Activated T-cell treated with anti-CD3 and anti-CD28 coated beads for 48 hours (primary cell): ENCODE data around the gene PNPLA5.
"Not testable (repeated sequence)": the region's sequence is repeated elsewhere in the genome, so short reads cannot be mapped to it uniquely, and the experiment has no call there.

Experiments
- DNase-seq: peaks from one replicate; pipeline ENCODE4 v3.0.0-alpha.2; 2020; ENCODE audit warnings: low read depth

Gene PNPLA5

DNA sequence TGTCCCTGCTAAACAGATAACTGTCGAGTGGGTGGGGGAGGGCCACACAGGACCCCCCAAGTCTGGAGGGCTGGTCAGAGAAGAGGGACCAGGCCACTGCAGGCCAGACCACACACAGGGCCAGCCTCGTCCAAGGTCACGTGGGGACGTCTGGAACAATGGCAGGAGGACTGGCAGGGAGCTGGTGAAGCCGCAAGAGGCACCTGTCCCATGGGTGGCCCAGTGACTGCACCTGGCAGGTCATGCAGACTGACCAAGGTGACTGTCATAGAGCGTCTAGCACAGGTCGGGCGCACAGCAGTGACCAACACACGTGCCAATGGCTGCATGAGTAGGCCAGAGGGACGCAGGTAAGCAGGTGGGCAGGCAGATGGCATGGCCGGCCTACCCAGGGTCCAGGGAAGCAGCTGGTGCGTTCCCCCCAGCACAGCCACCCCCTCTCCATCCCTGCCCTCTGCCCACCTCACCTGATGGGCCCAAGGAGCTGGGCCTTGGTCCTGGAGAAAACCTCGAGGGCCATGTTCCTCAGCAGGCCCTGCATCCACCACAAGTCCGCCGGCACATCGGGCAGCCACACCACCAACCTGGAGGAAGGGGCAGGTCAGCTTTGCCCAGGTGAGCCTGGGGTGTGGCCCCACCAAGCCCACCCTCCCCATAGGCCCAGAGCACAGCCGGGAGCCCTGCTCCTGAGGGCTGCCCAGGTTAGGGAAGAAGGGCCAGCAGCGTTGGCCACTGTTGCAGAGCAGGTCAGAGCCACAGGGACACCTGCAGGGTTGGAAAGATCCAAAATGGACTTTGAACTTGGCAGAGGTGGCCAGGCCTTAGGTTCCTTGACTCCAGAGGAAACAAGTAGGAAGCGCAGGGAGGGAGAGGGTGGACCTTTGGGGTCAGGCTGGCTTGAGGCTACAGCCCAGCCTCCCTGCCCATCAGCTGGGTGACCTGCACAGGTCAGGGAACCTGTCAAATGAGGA is 10.4 kb downstream of the PNPLA5 start:
- no peak for DNase-seq

DNA sequence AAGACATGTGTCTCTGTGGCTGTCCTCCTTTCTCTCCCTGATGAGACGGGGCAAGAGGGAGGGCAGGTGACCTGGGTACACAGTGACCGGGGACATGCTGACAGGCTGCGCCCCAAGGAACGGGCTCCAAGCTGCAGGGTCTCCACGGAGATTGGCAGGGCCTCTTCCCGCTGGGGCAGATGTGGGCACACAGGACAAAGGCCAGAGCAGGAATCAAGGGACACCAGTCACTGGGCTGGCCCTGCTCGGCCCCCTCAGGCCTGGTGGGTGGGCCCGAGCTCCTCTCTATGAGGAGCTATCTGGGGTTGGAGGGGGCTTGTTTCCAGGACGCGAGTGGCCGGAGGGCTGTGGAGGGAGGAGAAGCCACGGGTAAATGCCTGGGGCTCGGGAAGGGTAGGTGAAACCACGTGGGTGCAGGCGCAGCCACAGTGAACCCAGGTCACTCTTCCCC is 11.2 kb downstream of the PNPLA5 start:
- DNase-seq, result no peak

DNA sequence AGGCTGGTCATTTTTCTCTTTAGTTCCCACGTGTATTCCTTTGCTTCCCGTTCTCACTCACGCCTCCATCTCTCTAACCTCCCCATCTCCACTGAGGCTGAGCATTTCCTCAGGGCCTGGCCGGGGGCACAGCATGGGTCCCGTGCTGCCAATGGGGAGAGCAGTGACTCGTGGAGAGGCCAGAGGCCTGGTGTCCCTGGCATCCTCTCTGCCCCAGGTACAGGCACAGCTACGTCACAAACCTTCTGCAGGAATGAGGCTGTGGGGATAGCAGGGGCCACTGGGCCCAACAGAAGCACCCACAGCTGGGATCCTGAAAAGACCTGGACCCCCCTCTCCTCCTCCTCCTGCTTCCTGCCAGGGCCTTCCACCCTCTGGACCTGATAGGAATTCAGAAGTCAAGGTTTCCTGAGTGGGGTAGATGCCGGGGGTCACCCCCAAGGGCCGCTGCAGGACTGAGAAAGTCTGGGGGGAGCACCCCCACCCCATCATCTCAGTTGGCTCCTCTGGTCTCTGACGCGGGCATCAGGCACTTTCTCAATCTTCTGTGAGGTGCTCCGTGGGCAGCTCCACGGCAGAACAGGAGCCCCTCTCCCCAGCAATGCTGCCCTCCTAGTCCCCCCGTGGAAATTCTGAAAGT is 11.8 kb downstream of the PNPLA5 start:
- no peak for DNase-seq

DNA sequence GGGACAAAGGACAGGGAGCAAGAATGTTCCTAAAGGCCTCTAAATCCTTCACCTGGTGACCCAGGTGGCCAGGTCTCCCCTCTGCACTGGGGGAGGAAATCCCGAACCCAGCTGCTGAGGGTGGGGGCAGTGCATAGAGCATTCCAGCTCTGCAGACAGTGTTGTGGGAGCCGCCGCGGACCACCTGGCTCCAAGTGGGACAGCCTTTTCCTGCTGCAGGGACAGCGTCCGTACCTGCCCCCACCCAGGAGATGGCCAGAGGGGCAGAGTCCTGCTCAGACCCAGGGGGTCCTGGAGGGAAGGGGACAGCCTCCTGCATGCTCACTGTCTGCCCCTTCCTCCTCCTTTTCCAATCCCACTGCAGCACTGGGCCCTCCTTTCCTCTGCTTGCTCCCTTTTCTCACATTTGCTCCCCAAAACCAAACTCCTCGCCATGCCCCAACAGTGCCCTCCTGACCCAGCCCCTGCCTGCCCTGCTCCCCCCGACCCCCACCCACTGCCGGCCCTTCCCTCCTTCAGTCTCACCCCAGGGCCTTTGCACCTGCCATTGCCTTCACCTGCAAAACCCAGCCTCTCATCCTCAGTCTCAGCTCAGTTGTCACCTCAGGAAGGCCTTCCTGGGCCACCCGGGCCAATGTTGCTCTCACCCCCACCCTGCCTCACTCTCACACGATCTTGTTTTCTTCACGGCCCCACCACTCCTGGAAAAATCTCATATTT is 12.8 kb downstream of the PNPLA5 start:
- DNase-seq, result no peak

DNA sequence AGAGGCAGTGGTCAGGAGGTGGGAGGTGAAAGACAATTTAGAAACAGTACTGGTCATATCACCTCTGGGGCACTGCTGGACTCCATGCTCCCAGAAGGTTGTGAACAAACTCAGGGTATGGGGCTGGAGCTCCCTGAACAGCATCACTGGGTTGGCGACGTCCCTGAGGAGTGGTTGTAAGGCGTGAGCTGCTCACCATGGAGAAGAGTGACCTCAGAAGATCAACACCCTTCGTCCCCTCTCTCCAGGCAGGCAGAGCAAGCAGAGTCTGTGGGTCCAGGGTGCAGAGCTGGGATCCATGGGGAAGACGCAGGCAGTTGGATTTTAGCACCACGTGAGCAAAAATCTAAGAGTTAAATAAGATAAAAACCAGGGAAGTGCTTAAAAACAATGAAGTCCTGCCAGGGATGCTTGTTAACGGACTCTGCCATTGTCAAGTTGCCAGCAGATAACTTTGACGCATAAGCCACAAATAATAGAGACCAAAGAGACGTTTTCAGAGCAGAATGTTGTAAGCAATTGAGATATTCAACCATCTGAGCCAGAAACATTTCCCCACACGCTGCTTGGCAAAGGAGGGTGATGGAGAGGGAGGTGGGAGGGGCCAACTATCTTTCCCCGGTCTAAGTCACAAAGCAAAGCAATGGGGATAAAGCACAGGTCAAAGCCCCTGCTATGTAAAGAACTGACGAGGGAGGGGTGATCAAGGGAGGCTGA is 13.6 kb downstream of the PNPLA5 start:
- no peak for DNase-seq

DNA sequence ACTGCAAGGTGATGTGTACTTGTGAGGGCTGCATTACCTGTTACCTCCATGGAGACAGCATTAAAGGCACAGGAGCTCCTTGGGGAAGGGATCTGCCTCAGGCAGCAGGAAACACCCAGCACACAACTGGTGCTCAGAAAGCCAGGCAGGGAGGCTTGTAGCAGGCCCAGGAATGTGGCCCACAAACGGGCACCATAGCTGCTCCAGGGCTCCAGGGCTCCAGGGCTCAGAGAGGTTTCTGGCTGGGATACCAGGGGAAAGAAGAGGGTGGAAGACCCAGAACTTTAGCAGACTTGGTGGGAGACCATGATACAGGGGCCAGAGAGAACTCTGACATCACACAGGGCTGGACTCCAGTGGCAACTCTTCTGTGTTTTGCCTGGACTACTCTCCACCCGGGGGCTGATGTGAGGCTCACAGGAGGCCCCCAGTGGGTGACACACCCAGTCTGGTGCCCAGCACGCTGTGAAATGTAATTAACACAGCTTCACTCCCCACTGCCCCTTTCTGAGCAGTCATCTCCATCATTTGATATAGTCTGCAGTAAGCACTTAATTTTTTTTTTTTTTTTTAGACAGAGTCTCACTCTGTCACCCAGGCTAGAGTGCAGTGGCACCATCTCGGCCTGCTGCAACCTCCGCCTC is 14.8 kb downstream of the PNPLA5 start:
- DNase-seq, result no peak

DNA sequence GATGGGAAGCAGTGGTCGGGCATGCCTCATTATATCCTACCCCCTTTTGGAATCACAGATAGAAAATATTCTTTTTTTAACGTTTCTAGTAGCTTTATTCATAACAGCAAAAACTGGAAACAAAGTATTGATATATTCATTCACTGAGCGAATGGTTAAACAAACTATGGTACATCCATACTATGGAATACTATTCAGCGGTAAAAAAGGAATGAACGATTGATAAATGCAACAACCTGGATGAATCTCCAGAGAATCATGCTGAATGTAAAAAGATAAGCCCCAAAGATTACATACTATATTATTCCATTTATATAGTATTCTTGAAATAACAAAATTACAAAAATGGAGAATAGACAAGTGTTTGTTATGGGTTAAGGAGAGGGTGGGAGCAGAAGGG is 22.0 kb downstream of the PNPLA5 start:
- DNase-seq, result no peak

DNA sequence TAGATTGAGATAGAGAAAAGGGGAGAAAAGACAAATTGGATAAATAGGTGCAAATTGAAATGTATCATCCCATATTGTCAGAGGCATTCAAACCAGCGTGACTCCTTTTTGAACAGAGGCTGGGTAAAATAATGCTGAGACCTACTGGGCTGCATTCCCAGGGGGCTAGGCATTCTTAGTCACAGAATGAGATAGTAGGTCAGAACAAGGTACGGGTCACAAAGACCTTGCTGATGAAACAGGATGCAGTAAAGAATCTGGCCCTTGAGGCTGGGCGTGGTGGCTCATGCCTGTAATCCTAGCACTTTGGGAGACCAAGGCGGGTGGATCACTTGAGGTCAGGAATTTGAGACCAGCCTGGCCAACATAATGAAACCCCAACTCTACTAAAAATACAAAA is 22.8 kb downstream of the PNPLA5 start:
- DNase-seq, result not testable (repeated sequence)

DNA sequence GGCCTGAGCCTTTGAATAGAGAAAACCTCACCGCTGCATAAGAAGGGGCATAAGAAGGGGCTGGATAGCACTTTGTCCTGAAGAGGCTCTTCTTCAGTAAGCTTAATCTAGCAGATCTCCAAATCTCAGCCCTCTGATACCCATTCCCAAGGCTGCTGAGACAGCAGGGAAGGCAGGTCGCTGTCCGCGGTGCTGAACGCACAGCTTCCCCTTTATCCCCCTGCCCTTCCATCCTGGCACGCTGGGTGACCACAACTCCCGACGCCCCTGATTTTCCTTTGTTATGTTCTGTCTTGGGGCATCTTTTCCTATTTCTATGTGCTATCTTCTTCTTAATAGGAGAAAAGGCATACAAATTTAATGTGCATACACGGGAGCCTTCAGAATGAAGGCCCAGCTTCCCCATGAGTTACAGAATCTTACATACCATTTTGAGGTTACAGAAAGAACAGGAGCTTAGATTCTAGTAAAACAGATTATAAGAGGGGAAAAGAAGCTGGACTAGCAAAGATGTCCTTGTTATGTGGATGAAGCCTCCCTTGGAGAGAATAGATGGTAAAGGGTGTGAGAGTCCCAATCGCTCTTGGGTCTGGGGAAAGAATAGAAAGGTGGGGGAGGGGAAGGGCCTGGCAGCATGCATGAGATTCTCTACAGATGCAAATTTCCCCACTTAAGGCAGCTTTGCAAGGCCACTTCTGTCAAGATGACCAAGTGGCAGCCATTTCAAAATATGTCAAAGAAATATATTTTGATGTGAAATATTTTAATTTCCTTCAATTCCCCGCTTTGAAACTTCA is 23.8 kb downstream of the PNPLA5 start:
- no peak for DNase-seq

DNA sequence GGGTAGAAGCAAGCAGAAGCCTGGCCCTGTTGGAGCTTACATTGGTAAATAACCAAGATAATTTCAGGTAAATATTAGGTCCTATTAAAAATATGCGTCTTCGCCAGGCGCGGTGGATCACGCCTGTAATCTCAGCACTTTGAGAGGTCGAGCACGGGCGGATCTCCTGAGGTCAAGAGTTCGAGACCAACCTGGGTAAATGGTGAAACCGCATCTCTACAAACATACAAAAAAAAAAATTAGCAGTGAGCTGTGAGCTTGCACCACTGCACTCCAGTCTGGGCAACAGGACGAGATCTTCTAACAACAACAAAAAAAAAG is 29.0 kb downstream of the PNPLA5 start:
- no peak for DNase-seq

DNA sequence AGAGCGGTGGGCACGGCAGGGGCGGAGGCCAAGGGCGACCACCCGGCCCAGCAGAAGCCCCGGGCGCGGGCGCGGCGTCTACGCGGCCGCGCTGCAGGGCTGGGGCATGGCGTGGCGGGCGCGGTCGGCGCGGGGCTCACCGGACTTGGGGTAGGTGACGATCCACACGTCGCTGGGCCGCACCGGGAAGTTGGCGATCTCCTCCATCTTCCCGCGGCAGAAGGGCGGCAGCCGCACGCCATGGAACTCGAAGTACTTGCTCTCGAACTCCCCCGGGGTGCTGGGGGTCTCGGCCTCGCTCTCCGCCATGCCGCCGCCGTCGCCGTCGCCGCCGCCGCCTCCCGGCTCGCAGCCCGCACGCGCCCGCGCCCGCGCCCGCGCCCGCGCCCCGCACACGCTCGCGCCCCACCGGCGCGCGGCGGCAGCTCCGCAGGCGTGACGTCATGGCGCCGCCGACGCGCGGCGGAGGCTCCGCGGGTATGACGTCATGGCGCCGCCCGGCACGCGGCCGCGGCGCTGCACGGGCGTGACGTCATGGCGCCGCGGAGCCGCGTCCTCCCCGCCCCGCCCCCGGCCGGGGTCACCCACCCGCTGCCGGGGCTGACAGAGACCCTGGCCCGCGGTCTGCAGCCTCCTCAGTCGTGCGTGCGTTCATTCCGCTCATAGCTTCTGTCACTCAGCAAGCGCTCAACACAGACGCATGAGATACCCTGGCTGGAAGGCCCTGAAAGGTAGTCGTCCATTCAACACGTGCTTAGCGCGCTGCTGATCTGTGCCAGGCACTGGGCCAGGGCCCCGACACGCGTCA is 29.5 kb downstream of the PNPLA5 start, which contains the start of gene SULT4A1:
TSS of gene SULT4A1 (minus strand) at position 440 of the 808 bp plus-strand sequence. CDS start at position 309, 131 bp downstream.
- DNase-seq, result peak; percentile 17

DNA sequence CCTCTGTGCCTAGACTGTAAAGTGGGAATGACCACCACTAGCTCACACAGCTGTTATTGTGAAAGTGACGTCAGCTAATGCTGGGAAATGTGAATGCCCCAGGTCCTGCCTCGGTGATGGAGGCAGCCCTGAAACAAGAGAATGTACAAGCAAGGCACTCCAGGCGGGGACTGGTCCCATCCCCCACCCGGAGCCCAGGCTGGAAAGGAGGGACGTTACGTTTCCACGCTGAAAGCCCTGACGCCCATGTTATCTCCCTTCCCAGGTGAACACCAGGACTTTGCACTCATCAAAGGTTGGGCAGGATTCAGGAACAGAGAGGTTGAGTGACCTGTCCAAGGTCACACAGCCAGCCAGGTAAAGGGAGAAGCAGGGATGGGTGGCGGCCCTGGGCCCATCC is 30.3 kb downstream of the PNPLA5 start:
- DNase-seq, result no peak

DNA sequence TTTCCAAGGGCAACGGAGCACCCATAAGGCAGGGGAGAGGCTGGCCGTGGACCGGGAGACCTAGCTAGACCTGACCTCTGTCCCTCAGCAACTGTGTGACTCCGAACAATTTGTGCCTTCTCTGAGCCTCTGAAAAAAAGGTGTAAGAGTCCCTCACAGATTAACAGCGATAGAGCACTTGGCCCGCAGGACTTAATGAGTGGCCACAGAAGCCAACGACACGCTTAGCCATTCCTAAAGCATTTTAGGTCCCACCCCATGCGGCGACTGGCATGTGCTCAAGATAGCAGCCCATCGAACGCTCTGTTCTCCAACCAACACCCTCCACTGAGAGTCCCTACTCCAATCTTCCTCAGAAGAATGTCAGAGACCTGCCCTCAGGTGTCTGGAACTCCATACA is 31.0 kb downstream of the PNPLA5 start:
- DNase-seq, result no peak

DNA sequence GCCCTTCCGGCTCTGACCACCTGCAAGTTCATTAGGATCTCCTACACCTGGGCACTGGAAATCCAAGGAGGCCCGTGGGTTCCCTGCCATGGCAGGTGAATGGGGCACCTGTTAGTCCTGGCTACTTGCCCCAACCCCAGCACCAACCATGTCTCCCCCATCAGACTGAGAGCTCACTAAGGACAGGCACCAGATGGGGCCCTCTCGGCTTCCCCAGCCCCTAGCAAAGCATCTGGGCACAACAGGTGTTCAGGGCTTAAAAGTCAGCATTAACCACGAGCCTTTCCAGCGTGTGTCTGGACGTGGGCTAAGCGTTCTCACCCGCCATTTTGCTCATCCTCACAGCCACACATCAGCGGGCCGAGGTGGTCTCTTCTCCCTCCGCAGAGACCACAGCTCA is 31.7 kb downstream of the PNPLA5 start:
- DNase-seq, result no peak

DNA sequence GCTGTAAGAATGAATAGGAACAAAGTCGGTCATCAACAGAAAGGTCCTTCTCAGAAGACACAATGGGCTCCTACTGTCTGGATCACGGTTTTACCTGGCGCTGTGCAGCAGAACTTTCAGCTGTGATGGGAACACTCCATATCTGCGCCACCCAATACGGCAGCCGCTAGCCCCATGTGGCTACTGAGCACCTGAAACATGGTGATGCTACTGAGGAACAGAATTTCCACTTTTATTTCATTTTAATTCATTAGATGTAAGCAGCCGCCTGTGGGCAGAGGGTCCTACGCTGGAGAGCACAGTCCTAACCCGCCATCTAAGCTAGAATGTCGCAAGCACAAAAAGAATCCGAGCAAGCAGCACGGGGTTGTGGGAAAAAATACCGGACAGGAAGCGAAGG is 32.2 kb downstream of the PNPLA5 start:
- DNase-seq, result no peak

DNA sequence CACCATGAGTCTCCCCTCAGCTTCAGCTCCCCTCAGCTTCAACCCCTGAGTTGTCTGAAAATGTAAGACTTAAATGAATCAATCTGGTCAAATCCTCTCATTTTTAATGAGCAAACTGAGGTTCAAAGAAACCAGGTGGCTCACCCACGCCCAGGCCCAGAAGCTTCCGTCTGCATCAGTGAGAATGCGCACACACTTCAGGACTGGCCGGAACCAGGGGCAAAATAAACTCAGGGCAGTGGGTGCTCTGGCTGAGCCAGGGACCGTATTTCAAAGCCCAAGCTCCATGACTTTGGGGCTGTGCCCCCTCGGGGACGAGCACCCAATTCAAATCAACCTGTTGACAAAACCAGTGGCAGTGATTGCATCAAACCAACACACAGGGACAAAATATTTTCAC is 32.6 kb downstream of the PNPLA5 start:
- DNase-seq, result no peak

DNA sequence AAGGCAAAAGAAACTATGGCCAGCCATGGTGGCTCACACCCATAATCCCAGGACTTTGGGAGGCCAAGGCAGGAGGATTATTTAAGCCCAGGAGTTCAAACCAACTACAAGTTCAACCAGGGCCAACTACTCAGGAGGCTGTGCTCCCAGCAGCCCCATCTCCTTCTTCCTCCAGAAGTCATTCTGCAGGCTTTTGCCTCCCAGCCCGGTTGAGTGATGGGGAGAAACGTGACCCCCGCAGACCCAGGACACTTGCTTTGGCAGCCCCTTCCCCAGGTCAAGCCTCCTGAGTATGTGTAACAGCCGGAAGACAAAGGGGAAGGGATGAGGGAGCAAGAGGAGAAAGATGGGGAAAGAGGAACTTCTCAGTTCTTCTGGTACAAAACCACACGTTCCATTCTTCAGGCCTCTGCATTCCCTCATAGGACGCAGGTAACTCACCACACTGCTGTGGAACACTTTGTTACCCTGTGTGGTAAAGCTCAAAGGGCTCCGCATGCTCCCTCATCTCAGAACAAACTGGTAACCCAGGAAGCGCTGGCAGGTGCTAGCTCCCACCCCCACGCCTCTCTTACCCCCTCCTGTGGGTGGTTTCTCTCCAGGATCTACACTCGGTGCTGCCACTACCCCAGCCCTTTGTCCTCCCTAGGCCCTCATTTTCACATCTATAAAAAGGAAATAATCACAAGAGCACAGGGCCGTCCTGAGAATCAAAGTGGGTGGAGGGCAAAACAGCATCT is 33.5 kb downstream of the PNPLA5 start:
- DNase-seq, result no peak

DNA sequence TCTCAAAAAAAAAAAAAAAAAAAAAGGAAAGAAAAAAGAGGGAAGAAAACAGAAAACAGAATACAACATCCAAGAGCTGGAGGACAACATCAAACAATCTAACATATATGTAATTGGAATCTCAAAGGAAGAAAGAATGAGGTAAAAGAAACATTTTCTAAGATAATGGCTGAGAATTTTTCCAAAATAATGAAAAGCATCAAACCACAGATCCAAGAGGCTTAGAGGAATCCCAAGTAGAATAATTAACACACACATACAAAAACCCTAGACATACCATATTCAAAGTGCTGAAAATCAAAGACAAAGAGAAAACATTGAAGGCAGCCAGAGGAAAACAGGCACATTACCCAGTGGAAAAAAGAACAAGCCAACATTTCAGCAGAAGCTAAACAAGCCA is 34.4 kb downstream of the PNPLA5 start:
- no peak for DNase-seq

DNA sequence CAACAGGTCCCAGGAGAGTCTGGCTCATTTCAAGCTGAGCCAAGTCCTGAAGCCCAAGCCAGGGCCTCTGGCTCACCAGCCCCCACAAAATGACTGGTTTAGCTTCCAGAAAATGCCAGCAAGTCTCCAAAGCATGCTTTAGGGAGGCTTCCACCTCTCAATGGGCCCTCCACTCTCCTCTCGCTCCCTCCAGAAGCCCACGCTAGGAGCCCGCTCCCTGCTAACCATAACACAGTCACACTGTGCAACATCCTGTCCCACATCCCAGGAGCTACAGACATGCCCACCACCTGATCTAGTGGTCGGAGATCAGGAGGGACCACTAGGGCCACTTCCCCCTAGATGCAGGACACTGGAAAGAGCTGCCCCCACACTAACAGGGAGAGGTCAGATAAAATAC is 36.4 kb downstream of the PNPLA5 start:
- no peak for DNase-seq
